ENCODE measurements around the gene ZFAND2A.
"Not testable (repeated sequence)": the region's sequence is repeated elsewhere in the genome, so short reads cannot be mapped to it uniquely, and the experiment has no call there.

Gene ZFAND2A

DNA sequence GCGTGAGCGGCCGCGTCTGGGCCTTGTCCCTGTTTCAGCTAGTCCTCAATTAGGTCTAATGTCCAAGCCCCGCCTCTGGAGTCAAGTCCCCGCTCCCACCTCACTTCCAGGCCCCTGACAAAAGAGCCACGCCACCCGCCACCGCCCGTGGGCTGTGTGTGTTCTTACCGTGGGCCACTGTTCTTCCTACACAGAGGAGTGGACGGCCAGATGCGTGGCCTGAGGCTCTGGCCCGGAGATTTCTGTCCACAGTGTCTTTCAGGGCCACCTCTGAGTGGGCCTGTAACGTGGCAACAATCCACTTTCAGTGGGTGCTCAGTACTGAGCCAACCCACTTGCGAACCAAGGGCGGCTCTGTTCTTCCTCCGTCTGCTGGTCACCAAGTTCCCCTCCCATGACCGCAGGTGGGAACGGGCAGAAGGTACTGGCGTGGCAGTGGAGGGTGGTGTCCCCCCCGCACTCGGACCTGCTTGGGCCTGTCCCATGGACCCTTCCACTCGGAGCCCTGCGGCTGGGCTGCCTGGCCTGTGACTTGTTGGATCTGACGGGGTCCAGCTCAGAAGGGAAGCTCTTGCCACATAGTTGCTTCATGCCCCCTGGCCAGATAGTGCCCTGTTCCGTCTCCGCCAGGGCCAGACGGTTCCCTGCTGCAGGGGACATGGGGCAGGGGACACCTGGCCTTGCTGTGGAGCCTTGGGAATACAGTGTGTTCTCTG is 15.0 kb upstream of the ZFAND2A start:
- FAIRE-seq: no peak

GRCh38 chr7:1174002-1174401 is 14.0 kb upstream of the ZFAND2A start:
- no peak for FAIRE-seq

- no peak for FAIRE-seq
Measured at GRCh38 chr7:1172666-1173523, 12.9 kb upstream of the ZFAND2A start.

DNA sequence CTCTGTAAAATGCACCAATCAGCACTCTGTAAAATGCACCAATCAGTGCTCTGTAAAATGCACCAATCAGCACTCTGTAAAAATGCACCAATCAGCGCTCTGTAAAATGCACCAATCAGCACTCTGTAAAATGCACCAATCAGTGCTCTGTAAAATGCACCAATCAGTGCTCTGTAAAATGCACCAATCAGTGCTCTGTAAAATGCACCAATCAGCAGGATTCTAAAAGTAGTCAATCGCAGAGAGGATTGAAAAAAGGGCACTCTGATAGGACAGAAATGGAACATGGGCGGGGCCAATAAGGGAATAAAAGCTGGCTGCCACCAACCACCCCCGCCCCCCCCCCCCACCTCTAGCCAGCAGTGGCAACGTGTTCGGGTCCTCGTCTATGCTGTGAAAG is 11.5 kb upstream of the ZFAND2A start:
- FAIRE-seq: not testable (repeated sequence)

DNA sequence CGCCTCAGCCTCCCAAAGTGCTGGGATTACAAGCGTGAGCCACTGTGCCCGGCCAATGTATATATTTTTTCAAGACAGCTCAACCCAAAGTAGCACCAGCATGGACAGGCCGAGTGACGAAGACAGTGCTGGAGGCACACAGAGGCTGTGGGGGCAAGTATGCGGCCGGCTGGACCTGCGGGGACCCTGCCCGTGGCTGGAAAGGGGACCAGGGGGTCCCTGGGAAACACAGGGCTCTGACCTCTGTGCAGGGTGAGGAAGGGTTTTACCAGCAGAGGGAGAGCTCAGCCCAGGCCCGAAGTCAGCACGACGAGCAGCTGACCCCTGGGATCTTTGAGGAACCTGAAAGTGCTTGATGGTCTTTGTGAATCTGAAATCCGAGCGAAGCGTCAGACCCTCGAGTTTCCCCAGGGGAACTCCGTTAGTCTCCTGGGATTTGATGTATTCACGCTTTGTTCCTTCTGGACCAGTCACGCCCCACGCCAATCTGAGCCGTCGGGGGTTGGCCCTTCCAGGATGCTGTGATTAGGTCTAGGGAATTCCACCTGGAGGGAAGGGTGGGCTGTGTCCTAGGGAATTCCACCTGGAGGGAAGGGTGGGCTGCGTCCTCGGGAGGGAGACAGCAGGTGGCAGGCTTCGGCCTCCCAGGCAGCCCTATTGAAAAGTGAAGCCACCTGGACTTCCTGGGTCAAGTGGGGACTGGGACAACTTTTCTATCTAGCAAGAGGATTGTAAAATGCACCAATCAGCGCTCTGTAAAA is 10.9 kb upstream of the ZFAND2A start:
- FAIRE-seq: no peak

- no peak for FAIRE-seq
Measured at GRCh38 chr7:1169409-1170368, 9.7 kb upstream of the ZFAND2A start.

GRCh38 chr7:1168422-1168821 is 8.4 kb upstream of the ZFAND2A start:
- no peak for FAIRE-seq

DNA sequence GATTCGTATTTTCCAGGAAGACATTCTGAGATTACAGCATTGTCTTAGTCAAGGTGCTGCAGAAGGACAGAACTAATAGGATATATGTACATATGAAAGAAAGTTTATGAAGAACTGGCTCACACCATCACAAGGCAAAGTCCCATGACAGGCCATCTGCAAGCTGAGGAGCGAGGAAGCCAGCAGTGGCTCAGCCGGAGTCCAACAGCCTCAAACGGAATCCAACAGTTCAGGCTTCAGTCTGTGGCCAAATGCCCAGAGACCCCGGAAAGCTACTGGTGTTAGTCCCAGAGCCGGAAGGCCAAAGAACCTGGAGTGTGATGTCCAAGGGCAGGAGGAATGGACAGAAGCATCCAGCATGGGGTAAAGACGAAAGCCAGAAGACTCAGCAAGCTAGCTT is 4.4 kb upstream of the ZFAND2A start:
- no peak for FAIRE-seq

- no peak for FAIRE-seq
Measured at GRCh38 chr7:1163121-1163520, 3.1 kb upstream of the ZFAND2A start.

DNA sequence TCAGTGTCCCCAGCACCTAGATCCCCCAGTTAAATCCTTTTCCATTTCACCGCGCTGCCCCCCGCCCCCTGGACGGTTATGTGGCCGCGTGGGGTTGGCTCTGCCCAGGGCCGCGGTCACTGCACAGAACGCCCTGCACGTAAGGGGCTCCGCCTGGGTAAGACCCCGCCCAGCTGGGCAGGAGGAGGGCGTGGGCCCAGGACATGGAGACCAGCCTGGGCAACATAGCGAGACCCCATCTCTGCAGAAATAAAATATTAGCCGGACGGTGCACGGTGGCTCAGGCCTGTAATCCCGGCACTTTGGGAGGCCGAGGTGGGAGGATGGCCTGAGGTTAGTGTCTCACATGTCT is 650 bp upstream of the ZFAND2A start:
- FAIRE-seq: no peak

DNA sequence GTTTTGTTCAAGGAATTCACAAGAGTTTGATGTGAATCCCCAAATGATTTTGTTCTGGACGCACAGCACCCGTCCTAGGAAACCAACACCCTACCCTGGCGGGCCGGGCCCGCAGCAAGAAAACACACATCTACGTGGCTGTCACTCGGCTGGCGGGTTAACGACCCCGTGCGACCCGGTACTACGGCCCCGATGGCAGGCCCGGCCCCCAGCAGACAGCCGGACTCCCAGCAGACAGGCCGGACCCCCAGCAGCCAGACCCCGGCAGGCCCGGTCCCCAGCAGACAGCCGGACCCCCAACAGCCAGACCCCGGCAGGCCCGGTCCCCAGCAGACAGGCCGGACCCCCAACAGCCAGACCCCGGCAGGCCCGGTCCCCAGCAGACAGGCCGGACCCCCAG is 765 bp downstream of the ZFAND2A start:
- FAIRE-seq: not testable (repeated sequence)

GRCh38 chr7:1158203-1159126 is 1.5 kb downstream of the ZFAND2A start:
- FAIRE-seq: no peak

DNA sequence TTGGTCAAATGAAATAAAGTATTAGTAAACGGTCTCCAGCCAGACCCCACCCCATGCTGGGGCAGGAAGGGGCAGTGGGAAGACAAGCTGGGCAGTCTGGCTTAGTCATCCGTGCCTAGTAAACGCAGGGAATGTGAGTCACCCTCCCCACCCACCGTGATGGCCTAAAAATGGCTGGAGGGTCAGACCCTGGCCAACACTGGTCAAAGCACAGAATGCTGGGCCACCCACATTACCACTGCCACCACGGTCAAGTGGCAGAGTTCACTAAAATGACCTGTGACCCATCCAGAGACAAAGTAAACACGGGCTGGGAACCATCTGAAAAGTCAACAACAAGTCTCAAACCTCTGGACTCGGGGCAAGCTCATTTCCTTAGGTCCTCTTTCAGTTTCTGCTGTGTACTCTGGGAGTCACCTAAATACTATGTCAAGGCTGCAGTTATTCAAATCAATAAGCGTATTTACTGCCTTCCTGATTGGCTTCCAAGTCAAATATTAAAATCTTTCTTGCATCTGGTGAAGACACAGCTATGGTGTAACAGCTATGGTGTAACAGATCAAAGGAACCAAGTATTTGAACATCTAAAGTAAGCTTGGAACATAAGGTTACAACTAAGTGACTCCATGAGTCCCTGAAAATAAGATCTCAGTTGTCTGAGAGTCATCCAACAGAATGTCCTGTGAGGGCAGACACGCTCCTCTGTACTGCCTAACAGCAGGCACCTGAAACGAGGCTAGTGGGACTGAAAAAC is 3.0 kb downstream of the ZFAND2A start:
- FAIRE-seq: no peak

GRCh38 chr7:1155818-1156781 is 3.9 kb downstream of the ZFAND2A start:
- not testable (repeated sequence) for FAIRE-seq

DNA sequence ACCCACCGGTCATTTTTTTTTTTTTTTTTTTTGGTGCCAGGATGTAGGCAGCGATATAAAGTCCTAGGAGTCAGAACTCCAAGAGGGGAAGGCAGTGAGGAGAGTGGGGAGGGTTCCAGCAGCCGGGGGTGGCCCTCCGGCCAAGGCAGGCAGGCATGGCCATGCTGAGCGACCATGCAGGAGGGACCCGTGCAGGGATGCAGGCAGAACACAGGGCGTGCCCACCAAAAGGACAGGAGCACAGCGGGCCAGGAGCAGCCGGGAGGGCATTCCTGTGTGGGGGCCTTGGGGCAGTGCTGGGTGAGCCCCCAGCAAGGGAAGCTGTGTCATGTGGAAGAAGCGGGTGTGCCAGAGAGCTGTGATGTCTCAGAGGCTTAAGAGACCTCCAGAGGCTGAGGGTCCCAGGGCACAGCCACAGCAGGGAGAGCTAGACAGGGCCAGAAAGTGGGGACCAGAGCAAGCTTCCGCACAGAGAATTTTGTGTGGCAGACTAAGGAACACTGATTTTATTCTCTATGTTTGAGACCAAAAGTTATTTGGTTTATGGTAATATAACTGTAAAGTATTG is 5.7 kb downstream of the ZFAND2A start:
- FAIRE-seq: no peak

DNA sequence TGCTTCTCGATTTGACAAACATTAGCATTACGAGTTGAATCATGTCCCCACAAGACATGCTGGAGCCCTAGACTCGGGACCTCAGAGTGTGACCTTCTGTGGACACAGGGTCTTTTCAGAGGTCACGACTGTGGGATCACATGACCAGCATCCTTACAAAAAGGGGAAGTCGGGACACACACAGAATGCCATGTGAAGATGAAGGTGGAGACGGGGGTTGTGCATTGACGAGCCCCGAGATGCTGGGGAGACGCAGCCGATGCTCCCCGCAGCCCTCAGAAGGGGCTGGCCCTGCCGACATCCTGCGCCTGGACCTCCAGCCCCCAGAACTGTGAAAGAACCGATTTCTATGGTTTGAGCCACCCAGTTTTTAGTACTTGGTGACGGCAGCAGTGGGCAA is 7.5 kb downstream of the ZFAND2A start:
- FAIRE-seq: no peak

GRCh38 chr7:1151653-1152425 is 8.2 kb downstream of the ZFAND2A start:
- FAIRE-seq: no peak

DNA sequence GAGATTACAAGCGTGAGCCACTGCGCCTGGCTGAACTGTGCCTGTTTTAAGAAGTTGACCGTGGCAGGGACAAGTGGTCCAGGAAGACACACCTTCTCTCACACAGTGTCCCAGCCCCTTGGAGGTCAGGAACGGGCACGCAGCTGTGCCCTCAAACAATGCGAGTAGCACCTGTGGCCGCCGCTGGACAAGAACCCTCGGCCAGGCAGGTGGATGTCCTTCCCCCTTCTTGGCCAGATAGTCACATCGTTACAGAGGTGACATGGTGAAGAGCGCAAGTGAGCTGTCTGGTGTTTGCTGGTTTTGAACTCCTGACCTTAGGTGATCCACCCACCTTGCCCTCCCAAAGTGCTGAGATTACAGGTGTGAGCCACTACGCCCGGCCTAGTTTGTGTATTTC is 8.8 kb downstream of the ZFAND2A start:
- no peak for FAIRE-seq

All from endometrium (tissue), 2 donors.